SJSA1 (cell line): Measurements from ENCODE around the gene TENT5C. TPM values are rescaled to one million over a fixed set of nuclear protein-coding genes. Genes with fewer than 3 reads are reported as not detected.
A peak's percentile ranks its signal among the peaks of the same experiment; 100 is the strongest.

Experiments used
- DNase-seq, 2 experiments: peaks; one replicate each; pipeline ENCODE4 v3.0.0-alpha.2; 2015 to 2020; ENCODE audit warnings: low spot score in 2 of 2, low read depth in 1 of 2
- H3K27ac ChIP-seq: fragments of 250-450 bp; sonication (Bioruptor Pico); 2 replicates; pipeline ENCODE4 v1.5.1; 2020; ENCODE audit warnings: mild to moderate bottlenecking, moderate library complexity
- H3K27me3 ChIP-seq: fragments of 250-450 bp; sonication (Bioruptor Pico); replicated peaks from 2 replicates; pipeline ENCODE4 v1.5.1; 2020; ENCODE audit warnings: mild to moderate bottlenecking, moderate library complexity
- H3K36me3 ChIP-seq: fragments of 250-450 bp; sonication (Bioruptor Pico); 2 replicates; pipeline ENCODE4 v1.5.1; 2020; ENCODE audit warnings: mild to moderate bottlenecking
- H3K4me1 ChIP-seq: fragments of 250-450 bp; sonication (Bioruptor Pico); replicated peaks from 2 replicates; pipeline ENCODE4 v1.6.1; 2021; ENCODE audit warnings: mild to moderate bottlenecking
- H3K4me3 ChIP-seq: fragments of 250-450 bp; sonication (Bioruptor Pico); 2 replicates; pipeline ENCODE4 v1.5.1; 2020; ENCODE audit warnings: mild to moderate bottlenecking
- H3K9me3 ChIP-seq: fragments of 250-450 bp; sonication (Bioruptor Pico); replicated peaks from 2 replicates; pipeline ENCODE4 v1.5.1; 2020; ENCODE audit warnings: mild to moderate bottlenecking
- total RNA-seq: library from RNA; depleted of rRNA; stranded (reverse); fragments of >200 nt; shearing (Covaris generic); gene quantifications from 2 replicates; pipeline ENCODE4 v1.2.3, GENCODE V29; 2014

Gene TENT5C
- total RNA-seq, 1 experiment from 2014 or later = 0.92 TPM

DNA sequence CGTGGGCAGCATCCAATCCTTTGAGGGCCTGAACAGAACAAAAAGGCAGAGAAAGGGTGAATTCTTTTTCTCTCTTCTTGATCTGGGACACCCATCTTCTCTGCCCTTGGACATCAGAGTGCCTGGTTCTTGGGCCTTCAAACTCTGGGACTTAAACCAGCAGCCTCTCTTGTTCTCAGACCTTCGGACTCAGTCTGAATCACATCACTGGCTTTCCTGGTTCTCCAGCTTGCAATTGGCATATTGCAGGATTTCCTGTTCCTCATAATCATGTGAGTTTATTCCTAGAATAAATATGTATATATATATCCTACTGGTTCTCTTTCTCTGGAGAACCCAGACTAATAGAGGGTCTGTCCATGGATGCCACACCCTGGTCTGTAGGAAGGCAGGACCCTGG is 16.3 kb upstream of the TENT5C start:
- no peak for DNase-seq
- Histone ChIP-seq H3K27ac (no peak overlapping the region), H3K9me3 (no peaks in the 10 kb centered on the region), H3K36me3 (no peaks in the 10 kb centered on the region), H3K27me3 (no peaks in the 10 kb centered on the region), H3K4me1 (no peaks in the 10 kb centered on the region), H3K4me3 (no peak overlapping the region)

DNA sequence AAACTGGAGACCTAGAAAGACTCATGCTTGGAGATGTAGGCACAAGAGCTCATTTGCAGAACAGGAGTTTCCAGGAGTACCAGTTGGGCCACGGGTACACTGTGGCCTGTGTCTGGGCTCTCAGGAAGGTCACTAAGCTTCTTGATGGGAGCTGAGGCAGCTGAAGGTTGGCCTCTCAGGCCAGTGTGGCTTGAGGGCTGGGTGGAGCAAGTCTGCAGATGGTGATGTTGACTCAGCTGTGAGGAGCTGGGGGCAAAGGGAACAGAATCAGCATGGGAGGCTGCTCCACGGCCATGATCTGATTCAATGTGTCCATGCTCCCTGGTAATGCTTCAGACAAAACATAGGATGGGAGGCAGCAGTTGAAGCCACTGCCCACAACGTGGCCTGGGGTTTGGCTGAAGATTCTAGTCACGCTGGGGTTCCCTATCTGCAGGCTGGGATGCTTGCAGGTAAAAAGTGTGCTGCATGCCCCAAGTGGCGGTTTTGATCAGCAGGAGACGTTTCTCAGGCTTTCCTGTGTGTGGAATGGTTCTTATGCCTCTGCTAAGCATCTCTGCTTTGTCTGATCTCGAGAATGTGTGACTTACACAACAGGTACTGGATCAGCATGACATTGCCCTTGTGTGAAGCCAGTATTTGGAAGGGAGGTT is 15.4 kb upstream of the TENT5C start:
- Histone ChIP-seq H3K36me3 (no peaks in the 10 kb centered on the region), H3K27ac (no peak overlapping the region), H3K9me3 (no peaks in the 10 kb centered on the region), H3K4me3 (no peak overlapping the region), H3K27me3 (no peaks in the 10 kb centered on the region), H3K4me1 (no peaks in the 10 kb centered on the region)
- no peak for DNase-seq

DNA sequence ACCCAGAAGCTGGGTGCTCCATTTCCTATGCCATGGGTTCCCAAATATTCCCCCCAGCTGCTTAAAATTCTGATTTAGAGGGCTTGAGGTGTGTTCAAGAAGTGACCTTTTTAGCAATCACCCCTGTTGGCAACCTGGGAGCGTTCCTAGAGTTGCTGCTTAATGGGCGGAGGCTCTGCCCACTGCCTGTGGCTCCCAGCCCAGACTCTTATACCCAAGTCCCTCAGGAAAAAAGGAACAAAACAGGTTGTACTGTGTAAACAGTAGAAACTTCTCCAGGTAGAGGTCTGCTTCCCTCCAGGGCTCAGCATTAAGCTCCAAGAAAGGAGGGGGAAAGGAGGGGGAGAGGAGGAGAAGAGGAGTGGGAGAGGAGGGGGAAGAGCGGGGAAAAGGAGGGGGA is 14.6 kb upstream of the TENT5C start:
- Histone ChIP-seq H3K27ac (no peak overlapping the region), H3K36me3 (no peaks in the 10 kb centered on the region), H3K27me3 (no peaks in the 10 kb centered on the region), H3K9me3 (no peaks in the 10 kb centered on the region), H3K4me1 (no peaks in the 10 kb centered on the region), H3K4me3 (no peak overlapping the region)
- DNase-seq = no peak

DNA sequence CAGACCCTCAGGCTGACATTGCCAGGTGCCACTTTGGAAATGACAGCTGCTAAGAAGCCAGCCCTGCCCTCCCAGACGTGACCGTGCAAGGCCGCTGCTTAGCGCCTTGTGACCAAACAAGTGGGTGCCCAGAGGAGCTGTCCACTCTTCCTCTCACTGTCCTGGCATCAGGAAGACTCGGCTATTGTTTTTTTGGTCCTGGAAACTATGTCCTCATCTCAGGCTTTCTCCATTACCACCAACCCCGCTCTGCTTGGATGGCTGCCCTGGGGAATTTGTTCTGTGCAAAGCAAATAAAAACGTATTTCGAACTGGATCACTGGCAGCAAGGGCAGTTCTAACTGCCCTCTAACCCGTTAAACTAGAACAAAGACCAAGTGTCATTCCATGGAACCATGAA is 13.7 kb upstream of the TENT5C start:
- H3K4me1 ChIP-seq = no peaks in the 10 kb centered on the region
- no peak overlapping the region for H3K4me3 ChIP-seq
- DNase-seq = no peak
- H3K27ac ChIP-seq = no peak overlapping the region
- H3K9me3 ChIP-seq = no peaks in the 10 kb centered on the region
- no peaks in the 10 kb centered on the region for H3K36me3 ChIP-seq
- no peaks in the 10 kb centered on the region for H3K27me3 ChIP-seq

DNA sequence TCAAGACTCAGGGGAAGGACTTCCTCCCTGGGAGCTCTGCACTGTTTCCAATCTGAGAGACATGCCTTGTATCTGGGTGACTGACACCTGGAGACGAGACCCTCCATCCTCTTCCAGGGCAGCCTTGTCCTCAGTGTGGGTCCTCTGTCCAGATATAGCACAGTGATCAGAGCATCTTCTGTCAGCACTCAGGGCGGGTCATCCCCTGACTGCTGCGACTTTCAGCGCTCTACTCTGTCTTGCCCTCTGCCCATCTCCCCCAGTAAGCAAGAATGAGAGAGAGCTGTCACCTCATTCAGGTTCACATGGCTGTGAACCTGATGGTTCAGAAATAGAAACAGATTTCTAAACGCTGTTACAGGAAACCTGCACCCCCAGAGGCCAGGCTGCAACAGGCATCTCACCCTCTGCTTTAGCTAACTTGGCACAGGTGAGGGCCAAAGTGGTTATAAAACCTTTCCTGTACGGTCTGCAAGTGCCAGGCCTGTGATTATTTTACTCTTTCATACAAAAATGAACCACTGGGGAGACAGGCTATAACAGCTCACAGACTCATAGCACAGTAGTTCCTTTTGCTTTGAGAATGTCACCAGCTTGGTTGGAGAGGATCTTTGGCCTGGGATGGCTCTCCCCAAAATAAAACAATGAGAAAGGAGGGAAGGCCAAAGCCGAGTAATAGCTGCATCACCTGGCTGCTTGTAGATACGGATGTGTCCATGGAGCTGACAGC is 11.4 kb upstream of the TENT5C start:
- Histone ChIP-seq H3K27ac (no peak overlapping the region), H3K36me3 (no peaks in the 10 kb centered on the region), H3K4me3 (no peak overlapping the region), H3K27me3 (no peaks in the 10 kb centered on the region), H3K9me3 (no peaks in the 10 kb centered on the region), H3K4me1 (no peaks in the 10 kb centered on the region)
- no peak for DNase-seq

DNA sequence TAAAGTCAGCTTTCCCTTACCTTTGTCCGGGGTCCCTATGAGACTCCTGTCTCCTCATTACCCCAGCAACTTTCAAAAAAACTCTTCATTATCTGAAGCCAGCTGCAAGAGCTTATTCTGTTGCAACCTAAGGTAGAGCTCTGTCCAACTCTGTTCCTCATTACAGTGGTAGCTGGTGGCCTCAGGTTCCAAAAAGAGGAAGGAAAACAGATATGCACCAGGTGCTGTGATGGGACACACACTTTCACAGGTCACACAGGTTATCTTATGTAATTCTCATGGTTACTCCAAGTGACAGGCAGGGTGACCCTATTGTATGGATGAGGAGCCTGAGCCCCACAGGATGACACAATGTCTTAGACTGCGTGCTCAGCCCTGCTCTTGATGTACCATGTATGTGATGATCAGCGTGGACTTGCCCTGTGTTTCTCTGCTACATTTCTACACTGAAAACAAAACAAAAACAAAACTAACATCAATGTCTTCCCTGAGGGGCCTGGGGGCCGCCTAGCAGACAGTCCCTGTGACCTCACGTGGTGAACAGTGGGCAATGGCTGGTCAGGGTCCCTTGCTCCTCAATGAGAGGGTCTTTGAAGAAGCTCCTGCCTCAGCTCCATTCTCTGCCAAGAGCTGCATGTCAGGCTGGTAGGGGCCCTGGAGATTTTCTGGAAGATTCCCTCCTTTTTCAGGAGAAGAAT is 9.7 kb upstream of the TENT5C start:
- Histone ChIP-seq H3K4me1 (no peaks in the 10 kb centered on the region), H3K4me3 (no peak overlapping the region), H3K36me3 (no peaks in the 10 kb centered on the region), H3K27ac (no peak overlapping the region), H3K9me3 (no peaks in the 10 kb centered on the region), H3K27me3 (no peaks in the 10 kb centered on the region)
- no peak for DNase-seq

DNA sequence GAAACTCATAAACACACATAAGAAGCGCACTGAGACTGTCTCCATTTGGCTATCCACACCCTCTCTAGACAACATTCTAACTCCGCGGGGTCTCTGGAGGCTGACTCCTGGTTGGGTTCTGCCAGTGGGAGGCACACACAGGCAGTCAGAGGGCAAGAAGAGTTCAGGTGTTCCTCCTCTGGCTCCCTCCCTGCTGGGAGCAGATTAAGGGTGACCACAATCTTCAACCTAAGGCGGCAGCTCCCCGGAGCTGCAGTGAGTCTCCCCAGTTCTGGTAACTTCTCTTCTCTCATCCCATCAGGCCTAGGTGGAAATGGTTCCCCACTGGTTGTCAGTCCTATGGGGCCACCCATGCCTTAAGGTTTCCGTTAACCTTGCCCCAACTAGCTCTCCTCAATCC is 7.4 kb upstream of the TENT5C start:
- no peak overlapping the region for H3K27ac ChIP-seq
- no peak overlapping the region for H3K4me3 ChIP-seq
- peaks cover 8% of the 10 kb centered on the region for H3K27me3 ChIP-seq
- H3K9me3 ChIP-seq = no peaks in the 10 kb centered on the region
- no peaks in the 10 kb centered on the region for H3K4me1 ChIP-seq
- DNase-seq = no peak
- H3K36me3 ChIP-seq = no peaks in the 10 kb centered on the region

DNA sequence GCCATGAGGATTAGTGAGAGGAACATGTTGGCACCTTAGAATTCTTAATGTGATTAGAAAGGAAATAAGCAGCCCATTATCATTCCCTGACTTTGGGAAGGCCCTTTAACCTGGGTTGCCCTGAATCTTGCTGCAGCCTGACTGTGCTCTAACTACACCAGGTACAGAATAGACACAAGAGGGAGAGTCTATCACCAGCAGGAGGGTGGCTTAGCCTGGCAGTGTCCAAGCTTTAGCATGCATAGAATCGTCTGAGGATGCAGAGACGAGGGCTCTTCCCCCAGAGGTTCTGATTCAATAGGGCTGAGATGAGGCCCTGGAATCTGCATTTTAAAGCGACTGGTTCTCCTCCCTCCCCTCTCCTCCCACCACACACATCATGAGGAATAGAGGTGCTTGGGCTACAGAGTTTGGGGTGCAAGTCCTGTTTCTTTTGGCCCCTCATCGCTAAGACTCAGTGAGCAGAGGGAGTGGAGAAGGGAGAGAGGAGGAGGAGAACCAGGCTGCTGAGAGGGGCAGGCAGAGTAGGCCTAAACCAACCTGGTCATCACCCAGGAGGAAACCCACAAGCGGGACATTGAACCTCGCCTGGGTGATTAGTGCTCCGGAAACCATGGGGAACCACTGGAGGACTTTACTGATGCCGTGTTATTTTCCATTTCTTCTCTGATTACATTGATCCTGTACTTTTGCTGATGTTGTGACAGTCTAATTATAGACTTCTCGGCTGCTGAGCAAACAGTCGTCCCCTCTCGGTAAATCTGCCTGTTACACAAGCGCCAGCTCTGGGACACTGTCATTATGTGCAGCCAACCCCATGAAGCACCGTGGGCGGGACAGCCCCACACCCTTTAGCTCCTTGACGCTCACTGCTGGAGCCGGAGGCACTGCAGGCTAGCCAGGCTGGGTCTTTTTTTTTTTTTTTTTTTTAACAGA is 6.3 kb upstream of the TENT5C start:
- H3K27me3 ChIP-seq = peaks cover 18% of the 10 kb centered on the region
- no peaks in the 10 kb centered on the region for H3K9me3 ChIP-seq
- H3K27ac ChIP-seq = no peak overlapping the region
- H3K4me3 ChIP-seq = no peak overlapping the region
- no peaks in the 10 kb centered on the region for H3K36me3 ChIP-seq
- DNase-seq = no peak
- no peaks in the 10 kb centered on the region for H3K4me1 ChIP-seq

DNA sequence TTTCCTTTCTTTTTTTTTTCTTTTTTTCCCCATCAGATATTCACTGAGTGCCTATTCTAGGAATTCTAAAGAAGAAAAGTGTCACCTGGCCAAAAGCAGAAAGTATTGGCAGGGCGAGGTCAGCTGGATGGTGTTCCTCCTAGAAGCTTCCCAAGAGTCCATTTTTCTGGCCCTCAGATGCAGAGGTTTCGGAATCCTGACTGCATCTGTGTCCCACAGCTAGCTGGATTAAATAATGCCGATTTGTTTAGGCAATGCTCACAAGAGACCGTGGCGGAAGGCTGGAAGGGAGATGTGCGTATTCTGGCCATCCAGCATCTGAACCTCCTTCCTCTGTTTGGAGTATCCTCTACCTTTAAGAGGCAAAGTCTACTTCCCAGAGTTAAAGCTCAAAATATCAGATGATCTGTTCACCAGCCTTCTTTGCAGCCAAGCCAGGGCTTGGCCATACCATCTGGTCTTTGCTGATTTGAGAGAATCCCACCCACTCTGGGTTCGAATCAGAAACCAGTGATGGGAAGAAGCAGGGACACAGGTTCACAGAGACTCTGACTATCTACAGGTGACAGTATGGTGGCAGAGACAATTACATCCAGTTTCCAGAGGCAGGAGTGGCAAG is 5.4 kb upstream of the TENT5C start:
- Histone ChIP-seq H3K4me1 (peaks cover 3% of the 10 kb centered on the region; the same call in 1 of the 2 replicates), H3K9me3 (no peaks in the 10 kb centered on the region), H3K36me3 (no peaks in the 10 kb centered on the region), H3K27ac (no peak overlapping the region), H3K4me3 (no peak overlapping the region), H3K27me3 (peaks cover 24% of the 10 kb centered on the region)
- DNase-seq = no peak

DNA sequence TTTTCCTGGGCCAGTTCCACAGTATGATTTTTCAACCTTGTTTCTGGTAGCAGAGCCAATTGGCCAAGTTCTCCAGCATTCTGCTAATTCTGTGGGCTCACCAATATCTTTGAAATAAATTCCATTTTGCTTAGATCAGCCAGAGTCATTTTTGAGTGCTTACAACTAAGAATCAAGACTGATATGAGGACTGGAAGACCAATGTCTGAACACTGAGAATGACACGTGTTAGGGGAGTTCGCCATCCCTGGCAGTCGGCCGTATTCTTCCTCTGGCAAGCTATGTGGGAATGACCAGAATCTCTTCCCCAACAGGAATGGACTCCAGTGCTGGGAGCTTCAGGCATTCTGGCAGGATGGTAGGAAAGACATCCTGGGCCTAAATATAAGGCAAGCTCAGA is 4.9 kb upstream of the TENT5C start:
- Histone ChIP-seq H3K9me3 (no peaks in the 10 kb centered on the region), H3K27ac (no peak overlapping the region), H3K27me3 (peaks cover 24% of the 10 kb centered on the region), H3K4me1 (peaks cover 3% of the 10 kb centered on the region; the same call in 1 of the 2 replicates), H3K4me3 (no peak overlapping the region), H3K36me3 (no peaks in the 10 kb centered on the region)
- DNase-seq = no peak

DNA sequence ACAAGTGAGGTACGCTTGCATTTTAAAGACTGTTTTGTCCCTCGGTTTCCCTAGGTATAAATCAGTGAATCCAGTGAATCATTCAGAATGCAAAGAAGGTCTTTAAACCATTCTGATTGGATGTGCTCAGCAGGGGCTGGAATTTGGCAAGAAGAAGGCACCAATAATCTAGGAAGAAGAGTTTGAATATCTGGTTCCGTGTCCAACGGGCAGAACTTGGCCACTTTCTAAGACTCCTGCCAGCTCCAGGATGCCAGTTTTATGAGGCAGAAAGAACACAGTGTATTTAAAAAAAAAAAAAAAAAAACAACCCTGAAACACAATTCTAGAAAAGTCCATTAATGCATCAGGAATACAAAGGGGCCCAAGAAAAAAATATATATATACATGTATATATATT is 3.0 kb upstream of the TENT5C start:
- Histone ChIP-seq H3K9me3 (no peaks in the 10 kb centered on the region), H3K4me3 (no peak overlapping the region), H3K4me1 (peaks cover 12% of the 10 kb centered on the region; the same call in 1 of the 2 replicates), H3K27me3 (peaks cover 24% of the 10 kb centered on the region), H3K36me3 (no peaks in the 10 kb centered on the region), H3K27ac (no peak overlapping the region)
- DNase-seq = no peak

DNA sequence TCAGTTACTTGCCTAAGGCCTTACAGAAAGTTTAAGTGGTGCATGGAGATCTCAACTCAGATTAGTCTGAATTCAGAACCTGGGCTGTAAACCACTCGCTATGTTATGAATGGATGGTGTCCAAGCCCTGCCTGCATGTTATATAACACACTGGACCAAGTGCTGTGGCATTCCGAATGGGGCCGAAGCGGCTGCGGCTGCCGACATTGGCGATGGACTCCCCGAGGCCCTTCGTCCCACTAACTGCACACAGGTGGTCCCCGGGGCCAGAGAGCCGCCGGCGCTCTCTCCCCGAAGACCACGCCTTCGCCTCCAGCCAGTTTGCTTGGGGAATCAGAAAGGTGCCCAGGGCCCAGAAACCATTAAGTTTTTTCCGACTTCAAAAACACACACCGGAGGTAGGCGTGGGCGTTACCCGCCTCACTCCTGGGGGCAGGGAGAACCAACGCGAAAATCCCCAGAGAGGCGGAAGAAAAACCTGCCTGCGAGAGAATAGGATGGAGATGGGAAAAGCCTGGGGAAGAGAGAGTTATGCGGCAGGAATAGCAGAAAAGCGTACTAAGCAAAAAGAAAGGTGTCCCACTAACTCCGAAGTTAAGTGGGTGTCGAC is 579 bp upstream of the TENT5C start:
- no peaks in the 10 kb centered on the region for H3K9me3 ChIP-seq
- no peak for DNase-seq
- H3K4me3 ChIP-seq = peak overlapping the region; percentile 50
- H3K4me1 ChIP-seq = peaks cover 12% of the 10 kb centered on the region; the same call in 1 of the 2 replicates
- no peak overlapping the region for H3K27ac ChIP-seq
- H3K36me3 ChIP-seq = no peaks in the 10 kb centered on the region
- peaks cover 24% of the 10 kb centered on the region for H3K27me3 ChIP-seq
